ENCODE data around the gene MXD3.

Gene MXD3

DNA sequence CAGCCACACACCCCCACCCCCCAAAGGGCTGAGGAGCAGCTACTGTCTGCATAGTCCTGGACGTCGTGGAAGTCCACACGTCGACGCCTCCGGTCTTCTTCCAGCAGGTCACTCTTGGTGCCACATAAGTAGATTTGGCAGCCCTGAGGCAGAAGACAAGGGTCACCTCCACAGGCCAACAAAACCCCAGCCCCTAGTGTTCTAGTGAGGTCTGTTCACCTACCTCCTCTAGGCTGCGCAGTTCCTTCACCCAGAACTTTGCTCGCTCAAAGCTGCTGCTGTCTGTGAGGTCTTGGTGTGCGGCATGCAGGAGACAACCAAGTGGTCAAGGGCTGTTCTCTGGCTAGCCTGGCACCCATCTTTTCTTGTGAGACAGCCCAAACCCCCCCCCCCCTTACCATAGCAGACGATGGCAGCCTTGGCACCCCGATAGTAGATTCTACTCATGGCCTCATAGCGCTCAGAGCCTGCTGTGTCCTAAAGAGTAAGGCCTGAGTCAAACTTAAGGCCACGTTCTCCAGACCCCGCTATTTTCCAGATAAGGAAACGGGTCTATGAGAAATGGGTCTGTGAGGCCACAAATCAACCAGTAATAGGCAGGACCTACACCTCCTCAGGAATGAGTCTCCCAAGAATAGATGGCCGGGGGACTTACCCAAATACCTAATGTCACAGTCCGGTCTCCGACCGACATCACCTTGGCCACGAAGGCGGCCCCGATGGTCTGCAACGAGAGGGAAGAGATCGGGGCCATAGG, 9.2 kb downstream of the MXD3 start:
- no peak for DNase-seq

DNA sequence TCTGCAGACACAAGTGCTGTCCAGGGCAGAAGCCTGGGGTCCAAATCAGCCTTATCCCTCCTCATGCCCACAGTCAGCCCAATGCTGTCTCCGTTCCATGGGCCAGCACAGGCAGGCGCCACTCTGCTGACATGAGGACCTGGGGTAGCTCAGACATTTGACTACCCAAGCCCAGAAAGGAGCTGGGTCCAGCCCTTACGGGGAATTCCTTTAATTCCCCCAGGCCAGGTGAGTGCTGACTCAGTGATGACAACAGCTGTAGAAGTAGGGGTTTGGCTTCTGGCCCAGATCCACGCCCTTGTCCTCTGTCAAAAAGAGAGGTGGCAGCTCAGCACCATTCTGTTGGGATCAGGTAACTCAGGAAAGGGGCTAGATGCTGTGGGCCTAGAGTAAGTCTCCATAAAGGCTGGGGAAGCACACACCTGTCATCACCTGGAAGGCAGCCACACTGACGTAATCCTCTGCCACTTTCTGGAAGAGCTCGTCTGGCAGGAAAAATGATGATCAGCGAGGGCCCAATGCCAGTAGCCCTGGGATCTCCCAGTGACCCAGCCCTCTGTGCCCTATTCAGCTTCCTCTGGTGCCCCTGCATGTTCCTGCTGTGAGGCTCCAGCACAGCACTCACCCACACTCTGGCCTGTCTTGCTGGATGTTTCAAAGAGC, 10.1 kb downstream of the MXD3 start:
- peak; percentile 37 for DNase-seq

DNA sequence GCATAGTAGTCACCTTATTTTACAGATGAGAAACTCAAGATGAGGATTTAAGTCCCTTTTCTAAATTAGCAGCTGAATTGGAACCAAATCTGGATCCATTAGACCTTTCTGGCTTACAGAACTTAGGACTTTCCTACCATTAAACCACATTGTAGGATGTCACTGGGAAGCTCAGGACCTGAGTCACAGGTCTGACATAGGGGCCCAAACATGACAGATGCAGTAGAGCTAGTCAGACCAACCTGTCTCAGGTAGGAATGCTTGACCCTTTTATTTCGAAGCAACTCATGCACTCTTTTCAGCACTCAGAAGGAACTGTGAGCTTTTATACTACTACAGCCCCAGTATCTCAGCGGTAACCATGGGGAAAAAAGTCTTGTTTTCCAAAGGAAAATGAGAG, 10.7 kb downstream of the MXD3 start:
- no peak for DNase-seq

DNA sequence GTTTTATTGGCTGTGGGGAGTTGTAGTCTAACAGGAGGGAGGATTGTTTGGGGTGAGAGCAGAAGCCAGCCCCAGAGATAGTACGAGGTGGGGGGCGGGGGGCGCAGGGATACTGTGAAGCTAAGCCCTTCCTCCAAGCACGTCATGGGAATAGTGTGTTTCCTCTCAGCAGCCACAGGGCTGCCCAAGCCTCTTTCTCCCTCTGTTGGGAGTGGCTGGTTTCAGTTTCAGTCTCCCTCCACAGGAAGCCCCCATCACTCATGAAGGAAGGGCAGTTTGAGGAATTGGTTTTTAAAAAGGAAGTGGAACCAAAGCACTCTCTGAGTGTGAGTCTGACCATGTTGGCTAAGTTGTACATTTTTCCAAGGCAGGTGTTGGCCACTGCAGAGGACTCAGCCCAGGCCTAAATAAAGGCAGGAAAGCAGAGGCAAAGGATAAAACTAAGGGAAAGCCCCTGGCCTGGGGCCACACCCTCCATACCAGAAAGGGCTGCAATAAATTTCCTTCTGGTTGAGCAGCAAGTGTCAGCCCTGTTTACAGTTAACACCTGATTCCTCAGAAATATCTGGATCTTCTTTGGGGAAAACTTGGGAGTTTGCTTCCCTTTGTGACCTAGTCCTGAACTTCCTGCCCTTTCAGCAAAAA, 11.3 kb downstream of the MXD3 start:
- peak; percentile 86 for DNase-seq

DNA sequence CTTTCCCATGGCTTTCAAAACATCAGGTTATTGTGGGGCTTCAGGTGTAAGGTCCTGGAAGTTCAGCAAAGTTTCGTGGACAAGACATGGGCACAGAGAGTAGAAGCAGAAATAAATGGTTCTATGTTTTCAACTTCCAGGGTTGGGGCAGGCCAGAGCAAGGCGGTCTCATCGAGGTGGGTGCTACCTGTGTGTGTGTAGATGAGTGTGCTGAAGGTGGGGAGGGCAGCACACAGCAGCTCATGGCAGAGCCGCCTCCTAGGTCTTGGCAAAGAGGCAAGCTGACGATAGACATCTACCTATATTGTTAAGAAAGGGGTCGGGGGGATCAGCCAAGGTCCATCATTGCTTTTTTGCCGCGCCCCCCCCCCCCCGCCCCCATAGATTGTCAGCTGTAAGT, 12.0 kb downstream of the MXD3 start:
- DNase-seq = no peak

DNA sequence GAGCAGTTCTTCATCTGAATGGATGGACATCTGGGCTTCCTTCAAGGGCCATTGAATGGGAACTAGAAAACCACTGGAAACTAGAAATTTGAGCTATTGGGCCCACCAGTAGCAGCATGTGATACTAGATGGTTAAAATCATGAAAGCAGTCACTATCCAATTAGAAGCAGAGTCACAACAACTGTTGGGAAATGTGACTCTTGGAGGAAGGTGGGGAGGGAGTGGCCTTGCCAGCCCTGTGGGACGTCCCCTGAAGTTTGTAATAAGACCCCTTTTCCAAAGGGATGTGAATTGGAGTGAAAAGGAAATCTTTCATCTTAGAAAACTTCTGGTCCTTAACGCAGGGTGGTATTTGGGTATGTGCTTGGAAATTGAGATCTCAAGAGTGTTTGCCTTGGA, 13.8 kb downstream of the MXD3 start:
- DNase-seq = no peak

DNA sequence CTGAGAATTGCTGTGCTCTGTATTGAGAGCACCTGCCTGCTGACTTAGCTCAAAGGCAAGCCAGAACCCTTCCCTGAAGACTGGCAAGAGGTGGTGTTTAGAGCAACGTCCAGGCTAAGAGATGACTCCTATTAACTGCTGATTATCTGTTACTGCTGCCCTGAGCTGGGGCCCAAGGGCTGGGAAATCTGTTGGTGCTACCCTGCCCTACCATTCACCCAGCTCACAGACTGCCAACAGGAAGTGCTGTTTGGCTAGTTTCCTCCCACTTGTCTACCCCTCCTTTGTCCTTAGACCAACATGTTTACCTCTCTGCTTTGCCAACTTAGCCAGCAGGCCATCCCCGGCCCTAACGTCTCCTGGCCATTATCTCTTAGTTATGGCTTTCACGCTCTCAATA, 15.1 kb downstream of the MXD3 start:
- DNase-seq = no peak

DNA sequence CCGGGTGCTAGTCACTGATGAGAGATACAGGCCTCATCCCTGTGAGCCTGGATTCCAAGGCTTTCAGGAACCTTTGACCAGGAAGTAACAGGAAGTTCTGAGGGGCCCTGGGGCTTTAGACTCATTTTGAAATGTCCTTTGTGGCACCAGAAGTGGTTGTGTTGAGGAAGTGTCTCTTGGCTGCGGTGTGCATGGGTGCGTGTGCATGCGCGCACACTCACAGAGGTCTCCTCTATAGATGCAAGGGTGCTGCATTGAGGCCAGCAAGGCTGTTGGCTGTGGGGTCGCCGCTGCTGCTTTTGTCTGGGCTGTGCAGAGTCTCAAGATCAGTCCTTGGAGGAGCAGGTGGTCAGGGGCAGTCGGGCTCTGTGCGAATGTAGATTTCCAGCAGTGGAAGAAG, 15.8 kb downstream of the MXD3 start:
- DNase-seq = no peak

DNA sequence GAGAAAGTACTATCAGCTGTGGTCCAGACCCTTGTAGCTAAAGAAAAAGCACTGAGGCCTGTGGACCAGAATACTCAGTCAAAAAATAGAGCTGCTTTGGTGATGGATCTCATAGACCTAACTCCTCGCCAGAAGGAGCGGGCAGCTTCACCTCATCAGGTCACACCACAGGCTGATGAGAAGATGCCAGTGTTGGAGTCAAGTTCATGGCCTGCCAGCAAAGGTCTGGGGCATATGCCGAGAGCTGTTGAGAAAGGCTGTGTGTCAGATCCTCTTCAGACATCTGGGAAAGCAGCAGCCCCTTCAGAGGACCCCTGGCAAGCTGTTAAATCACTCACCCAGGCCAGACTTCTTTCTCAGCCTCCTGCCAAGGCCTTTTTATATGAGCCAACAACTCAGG, 17.1 kb downstream of the MXD3 start:
- DNase-seq = no peak

DNA sequence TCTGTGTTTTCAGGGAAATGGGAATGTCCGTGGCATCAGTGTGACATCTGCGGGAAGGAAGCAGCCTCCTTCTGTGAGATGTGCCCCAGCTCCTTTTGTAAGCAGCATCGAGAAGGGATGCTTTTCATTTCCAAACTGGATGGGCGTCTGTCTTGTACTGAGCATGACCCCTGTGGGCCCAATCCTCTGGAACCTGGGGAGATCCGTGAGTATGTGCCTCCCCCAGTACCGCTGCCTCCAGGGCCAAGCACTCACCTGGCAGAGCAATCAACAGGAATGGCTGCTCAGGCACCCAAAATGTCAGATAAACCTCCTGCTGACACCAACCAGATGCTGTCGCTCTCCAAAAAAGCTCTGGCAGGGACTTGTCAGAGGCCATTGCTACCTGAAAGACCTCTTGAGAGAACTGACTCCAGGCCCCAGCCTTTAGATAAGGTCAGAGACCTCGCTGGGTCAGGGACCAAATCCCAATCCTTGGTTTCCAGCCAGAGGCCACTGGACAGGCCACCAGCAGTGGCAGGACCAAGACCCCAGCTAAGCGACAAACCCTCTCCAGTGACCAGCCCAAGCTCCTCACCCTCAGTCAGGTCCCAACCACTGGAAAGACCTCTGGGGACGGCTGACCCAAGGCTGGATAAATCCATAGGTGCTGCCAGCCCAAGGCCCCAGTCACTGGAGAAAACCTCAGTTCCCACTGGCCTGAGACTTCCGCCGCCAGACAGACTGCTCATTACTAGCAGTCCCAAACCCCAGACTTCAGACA, 17.7 kb downstream of the MXD3 start:
- no peak for DNase-seq

DNA sequence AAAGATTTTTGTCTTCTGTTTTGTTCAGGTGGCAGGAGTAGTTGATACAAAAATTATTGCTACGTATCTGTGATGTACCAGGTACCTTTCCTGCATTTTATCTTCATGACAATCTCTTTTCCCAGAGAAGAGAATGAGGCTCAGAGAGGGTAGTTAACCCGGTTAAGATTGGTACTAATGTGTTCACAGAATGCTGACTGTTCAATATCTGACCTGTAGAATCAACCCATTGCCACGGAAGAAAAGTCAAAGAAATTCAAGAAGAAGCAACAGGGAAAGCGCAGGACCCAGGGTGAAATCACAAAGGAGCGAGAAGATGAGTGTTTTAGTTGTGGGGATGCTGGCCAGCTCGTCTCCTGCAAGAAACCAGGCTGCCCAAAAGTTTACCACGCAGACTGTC, 20.0 kb downstream of the MXD3 start:
- DNase-seq = no peak

DNA sequence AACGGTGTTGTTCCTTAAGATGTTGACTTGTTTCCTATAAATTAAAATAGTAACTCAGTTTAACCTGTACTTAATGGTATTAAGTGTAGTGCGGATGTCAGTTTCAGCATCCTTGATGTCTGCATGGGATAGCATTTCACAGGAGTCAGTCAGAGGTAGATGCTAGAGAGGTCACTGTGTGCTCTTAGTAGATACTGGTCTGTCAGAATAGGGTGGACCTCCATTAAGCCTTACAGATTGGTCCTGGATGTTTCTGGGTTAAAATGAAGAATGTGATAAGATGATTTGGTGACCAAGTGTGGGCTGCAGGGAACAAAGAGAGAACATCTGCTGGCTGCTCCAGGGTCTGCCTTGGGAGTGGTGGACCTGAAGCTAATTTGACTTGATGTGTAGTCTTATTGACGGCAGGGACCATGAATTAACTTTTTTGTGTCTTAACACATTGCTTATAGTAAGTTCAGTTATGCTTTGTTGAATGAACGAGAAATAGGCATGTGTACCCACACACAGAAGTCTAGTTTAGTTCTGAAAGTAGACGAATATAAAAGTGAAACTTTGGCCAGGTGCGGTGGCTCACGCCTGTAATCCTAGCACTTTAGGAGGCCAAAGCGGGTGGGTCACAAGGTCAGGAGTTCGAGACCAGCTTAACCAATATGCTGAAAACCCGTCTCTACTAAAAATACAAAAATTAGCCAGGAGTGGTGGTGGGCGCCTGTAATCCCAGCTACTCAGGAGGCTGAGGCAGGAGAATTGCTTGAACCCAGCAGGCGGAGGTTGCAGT, 20.7 kb downstream of the MXD3 start:
- DNase-seq = no peak

DNA sequence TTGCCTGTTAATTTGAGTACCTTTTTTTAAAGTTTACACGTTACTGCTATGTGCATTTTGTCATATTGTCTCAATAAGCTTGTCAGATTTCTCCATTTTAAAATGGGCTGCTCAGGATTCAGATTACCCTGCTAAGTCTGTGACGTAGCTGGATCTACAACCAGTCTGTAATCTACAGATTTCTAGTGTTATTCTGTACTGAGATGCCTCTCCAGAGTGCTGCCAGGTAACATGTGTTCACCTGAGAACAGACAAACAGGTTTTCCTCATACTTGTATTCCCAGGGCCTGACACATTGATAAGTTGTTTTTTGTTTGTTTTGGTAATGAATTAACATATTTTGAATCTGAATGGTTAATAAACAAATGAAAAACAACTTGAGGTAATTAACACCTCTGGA, 23.5 kb downstream of the MXD3 start:
- no peak for DNase-seq

DNA sequence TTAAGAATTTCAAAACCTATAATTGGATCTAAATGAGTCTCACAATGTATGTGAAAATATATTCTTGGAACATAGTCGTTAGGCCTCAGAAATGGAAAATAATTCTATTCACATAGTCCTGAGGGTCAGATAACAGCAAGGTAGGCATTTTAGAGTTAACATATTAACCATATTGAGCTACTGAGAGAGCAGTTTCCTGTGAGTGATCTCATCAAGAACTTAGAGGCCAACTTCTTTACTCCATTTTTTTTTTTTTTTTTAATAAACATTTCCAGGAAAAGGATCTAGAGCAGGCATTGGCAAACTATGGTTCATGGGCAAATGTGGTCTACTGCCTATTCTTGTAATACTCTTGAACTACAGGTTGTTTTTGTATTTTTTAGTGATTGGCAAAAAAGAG, 34.8 kb downstream of the MXD3 start:
- no peak for DNase-seq

DNA sequence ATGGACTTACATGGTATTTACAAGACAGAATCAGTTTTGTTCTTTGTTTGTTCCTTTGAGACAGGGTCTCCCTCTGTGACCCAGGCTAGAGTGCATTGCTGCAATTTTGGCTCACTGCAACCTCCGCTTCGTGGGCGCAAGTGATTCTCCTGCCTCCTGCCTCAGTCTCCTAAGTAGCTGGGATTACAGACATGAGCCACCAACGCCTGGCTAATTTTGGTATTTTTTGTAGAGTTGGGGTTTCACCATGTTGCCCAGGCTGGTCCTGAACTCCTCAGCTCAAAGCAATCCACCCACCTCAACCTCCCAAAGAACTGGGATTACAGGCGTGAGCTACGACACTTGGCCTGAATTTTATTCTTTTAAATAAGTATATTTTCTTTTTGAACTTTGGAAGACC, 35.8 kb downstream of the MXD3 start:
- DNase-seq = no peak

DNA sequence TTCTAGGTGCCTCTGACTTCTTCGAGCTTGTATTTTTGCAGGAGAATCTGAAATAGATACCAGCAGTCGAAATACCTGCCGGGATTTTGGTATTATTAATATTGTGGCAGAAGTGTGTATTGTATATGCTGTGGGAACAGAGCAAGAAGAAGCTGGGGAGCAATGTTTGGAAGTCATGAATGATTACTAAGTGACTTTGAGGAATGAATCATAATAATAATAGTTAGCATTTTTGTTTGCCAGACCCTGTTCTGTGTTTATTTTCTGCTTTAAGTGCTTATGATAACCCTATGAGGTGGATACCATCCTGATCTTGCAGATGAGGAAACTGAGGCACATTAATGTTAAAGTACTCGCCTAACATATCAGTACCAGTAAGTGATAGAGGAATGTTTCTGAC, 40.6 kb downstream of the MXD3 start:
- no peak for DNase-seq

DNA sequence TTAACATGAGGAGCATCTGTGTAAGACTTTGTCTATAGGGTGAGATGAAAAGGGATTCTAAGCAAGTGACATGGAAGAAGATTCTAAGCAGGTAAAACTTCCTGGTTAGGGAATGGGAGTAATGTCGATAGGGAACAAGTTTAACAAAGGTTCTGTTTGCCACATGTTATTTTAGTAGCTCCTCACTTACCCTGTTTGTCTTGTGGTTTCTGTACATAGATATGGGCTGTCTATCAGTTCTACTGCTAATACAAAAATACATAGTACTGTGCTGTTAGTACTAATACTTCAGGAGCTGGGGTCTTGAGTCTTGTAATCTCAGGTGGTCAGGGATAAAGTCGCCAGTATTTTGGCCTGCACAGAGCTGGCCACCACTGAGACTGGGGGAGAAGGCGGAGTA, 41.0 kb downstream of the MXD3 start:
- no peak for DNase-seq

DNA sequence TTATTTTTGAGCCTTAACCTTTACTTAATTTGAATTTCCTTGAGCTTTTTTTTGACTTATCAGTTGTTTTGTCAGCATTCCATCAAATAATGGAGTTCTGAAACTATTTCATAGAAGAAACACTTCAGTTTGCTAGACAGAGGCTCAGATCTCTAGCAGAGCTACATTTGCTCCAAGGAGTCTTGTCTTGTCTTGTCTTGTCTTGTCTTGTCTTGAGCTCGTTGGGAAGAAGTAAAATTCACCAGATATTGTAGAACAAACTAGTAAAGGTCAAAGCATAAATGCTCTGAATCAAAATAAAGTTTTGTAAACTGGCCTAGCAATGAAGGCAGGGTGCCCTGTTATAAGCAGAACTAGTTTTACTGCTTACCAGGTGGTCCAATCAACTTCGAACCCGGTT, 41.7 kb downstream of the MXD3 start:
- DNase-seq = no peak

DNA sequence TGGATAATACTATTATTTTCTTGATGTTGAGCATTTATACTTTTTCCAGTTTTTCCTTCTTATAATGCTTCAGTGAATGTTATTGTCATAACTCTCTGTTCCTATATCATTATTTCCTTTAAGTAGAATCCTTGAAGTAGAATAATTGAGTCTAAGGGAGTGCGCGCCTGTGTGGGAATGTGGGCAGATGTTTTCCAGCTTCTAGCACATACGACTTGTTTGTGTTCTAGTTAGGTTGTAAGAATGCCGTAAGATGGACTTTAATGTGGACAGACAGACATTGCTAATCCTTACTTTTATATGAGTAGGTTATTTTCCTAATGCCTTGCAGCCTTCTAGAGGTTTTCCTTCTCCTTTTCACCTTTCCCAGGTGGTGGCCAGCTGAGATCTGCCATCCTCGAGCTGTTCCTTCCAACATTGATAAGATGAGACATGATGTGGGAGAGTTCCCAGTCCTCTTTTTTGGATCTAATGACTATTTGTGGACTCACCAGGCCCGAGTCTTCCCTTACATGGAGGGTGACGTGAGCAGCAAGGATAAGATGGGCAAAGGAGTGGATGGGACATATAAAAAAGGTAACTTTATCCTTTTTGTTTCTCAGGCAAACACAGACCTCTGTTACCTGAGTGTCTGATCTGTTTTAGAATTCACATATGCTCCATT, 42.3 kb downstream of the MXD3 start:
- no peak for DNase-seq

DNA sequence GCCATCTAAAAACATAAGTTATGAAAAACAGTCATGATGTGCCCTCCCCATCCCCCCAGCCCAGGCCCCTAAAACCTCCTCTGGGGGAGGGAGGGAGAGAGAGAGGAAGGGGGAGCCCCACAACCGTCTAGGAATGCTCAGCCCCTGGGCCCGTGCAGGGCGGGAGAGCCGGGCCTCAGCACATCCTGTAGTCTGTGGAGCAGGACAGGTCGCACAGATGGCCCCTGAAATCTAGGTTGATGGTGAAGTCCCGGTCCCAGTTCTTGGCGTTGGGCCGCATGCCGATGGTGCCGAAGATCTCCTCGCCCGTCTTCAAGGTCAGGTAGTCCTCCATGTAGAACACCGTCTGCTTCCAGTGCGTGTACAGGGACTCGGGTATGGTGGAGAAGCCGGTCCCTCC, 46.3 kb downstream of the MXD3 start:
- DNase-seq = no peak

DNA sequence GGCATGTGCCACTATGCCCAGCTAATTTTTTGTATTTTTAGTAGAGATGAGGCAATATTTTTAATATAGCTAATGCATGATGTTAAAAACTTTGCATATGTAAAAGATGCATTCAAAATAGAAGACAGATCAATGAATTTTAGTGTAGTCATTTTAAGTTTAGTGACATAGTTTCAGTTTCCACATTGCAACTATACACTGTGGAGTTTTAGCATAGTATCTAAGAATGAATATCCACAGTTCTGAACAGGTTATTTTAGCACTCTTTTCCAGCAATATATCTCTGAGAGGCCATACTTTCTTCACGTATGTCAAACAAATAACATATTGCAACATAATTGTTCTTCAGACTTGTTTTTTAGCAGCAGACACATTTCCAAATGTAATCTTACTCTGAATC, 47.5 kb downstream of the MXD3 start:
- no peak for DNase-seq

DNA sequence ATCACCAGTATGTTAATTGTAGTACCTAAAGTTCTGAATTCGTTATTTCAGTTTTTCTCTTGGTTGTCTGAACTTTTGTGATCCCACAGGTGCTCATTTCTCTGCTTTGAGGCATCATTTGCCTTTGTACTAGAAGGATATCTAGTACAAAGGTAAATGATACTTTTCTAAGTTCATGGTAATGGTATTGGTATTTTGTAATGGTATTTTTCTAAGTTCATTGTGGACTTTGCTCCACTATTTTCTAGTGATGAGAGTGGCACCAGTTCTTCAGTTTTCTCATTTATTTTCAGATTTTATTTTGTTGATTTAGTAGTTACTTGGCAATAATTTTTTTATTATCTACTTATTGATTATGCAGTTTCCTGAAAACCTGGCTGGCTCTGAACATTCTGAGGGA, 50.2 kb downstream of the MXD3 start:
- no peak for DNase-seq
